ENCODE measurements around the gene PRSS38. TPM values are rescaled to one million over a fixed set of nuclear protein-coding genes. Genes with fewer than 3 reads are reported as not detected.

Gene PRSS38
- total RNA-seq, 2 donors from 2014 or later = not detected

DNA sequence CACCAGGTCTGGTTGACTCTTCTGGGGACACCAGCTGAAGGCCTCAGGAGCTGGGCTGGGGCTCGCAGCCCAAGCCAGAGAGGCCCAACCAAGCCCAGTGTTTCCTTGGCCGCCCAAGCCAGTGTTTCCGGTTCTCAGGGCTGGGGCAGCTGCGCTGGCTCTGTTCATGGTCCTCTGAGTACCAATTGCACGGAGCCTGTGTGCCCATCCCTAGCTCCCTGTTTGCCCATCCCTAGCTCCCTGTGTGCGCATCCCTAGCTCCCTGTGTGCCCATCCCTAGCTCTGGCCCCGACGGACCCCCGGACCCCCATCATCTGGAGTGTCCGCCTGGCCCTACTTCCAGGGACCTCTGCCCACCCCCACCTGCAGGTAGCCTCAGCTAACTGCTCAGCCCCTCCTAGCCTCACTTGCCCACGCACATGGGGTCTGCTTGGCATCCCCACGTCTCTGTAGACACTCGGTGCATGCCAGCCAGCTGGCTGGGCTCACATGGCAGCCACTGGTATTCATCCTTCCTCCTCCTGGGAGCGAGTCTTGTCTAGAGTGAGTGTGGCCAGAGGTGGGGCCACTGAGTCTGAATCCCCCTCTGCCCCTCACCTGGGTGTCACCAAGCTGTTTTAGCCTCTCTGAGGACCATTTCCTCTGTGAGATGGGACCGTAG is 68.3 kb downstream of the PRSS38 start:
- H3K36me3 Mint-ChIP-seq (ENCODE audit: low read depth) = no peaks in the 10 kb centered on the region
- DNase-seq (no peak), ATAC-seq (no peak)
- H3K9me3 ChIP-seq (ENCODE audit: control insufficient read depth, low read length, poor library complexity, severe bottlenecking) = no peaks in the 10 kb centered on the region
- H3K4me3 Mint-ChIP-seq = no peak overlapping the region
- H3K27ac Mint-ChIP-seq = no peak overlapping the region
- peaks cover 26% of the 10 kb centered on the region for H3K4me1 Mint-ChIP-seq
- H3K27me3 Mint-ChIP-seq = no peaks in the 10 kb centered on the region

DNA sequence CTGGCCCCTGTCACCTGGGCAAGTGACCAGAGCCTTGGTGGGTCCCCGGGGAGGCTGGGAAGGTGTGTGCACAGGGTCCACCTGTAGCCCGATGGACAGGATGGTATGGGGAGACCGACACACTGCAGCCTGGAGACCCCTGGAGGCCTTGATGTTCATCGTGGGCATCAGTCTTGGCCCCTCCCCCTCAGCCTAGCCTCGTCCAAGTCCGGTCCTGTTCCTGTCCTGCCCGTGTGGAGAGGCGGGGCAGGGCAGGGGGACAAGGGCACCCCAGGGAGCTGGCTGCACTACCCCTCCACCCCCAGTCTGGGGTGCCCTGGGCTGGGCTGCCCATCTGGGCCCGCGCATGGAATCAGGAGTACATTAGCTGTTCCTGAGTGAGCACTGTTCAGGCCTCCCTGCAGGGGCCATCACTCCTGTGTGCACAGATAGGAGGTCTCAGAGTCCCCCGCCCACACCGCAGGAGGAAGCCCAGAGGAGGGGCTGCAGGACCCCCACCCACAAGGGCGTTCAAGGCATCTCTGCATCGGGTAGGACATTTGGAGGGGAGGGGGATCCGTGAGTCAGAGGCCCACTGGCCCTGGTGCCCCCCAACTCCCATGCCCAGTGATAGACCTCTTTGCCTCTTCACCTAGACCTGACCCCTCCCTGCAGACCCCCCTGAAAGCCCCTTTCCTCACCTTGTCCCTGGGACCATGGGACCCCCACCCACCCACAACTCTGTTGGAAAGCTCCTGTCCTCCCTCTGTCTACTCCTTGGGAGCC is 69.1 kb downstream of the PRSS38 start:
- Mint-ChIP-seq H3K27ac (no peak overlapping the region), H3K36me3 (ENCODE audit: low read depth) (no peaks in the 10 kb centered on the region), H3K27me3 (no peaks in the 10 kb centered on the region), H3K4me1 (peaks cover 29% of the 10 kb centered on the region), H3K4me3 (peak overlapping the region; percentile 77)
- ATAC-seq (no peak), DNase-seq (peak in 2 of 3 donors; percentile 4 to 11)
- H3K9me3 ChIP-seq (ENCODE audit: control insufficient read depth, low read length, poor library complexity, severe bottlenecking) = no peaks in the 10 kb centered on the region

DNA sequence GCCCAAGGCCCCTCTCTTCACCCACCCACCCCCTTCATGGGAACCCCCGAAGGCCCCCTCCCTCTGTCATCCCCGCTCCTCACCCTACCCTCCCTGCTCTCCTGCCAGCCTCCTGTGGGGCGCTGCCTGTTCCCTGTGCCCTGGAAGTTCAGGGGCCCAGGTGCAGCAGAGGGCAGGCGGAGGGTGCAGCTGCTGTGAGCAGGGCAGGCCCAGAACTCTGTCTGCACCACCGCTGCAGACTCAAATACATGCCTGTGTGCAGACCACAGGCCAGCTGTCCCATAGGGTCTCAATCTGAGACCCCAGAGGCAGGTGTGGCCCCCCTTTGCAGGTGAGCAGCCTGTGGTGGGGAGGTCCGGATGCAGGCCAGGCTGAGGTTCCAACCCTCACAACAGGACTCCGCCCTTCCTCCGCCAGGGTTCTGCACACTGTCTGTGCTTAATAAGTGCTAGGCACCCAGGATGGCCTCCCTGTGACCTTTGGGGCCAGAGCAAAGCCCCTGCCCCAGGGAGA is 69.7 kb downstream of the PRSS38 start:
- H3K4me1 Mint-ChIP-seq = peaks cover 33% of the 10 kb centered on the region
- H3K27ac Mint-ChIP-seq = peak overlapping the region; percentile 39

GRCh38 chr1:227885648-227886502 is 70.4 kb downstream of the PRSS38 start:
- DNase-seq = peak in 1 of 3 donors; percentile 11
- H3K4me1 Mint-ChIP-seq = peaks cover 33% of the 10 kb centered on the region

More for the DNA sequence above, 69.7 kb downstream of the PRSS38 start:
- ATAC-seq = peak; percentile 61
- no peaks in the 10 kb centered on the region for H3K9me3 ChIP-seq (ENCODE audit: control insufficient read depth, low read length, poor library complexity, severe bottlenecking)
- Mint-ChIP-seq H3K27me3 (no peaks in the 10 kb centered on the region), H3K36me3 (ENCODE audit: low read depth) (no peaks in the 10 kb centered on the region), H3K4me3 (peak overlapping the region; percentile 77)
- DNase-seq = peak in 2 of 3 donors; percentile 8 to 14

GRCh38 chr1:227886503-227886961 is 71.1 kb downstream of the PRSS38 start:
- no peak for ATAC-seq
- Mint-ChIP-seq H3K27ac (no peak overlapping the region), H3K27me3 (no peaks in the 10 kb centered on the region), H3K4me1 (peaks cover 33% of the 10 kb centered on the region), H3K4me3 (peak overlapping the region; percentile 49), H3K36me3 (ENCODE audit: low read depth) (no peaks in the 10 kb centered on the region)
- no peaks in the 10 kb centered on the region for H3K9me3 ChIP-seq (ENCODE audit: control insufficient read depth, low read length, poor library complexity, severe bottlenecking)
- DNase-seq = peak in 1 of 3 donors; percentile 8

More at GRCh38 chr1:227885648-227886502, 70.4 kb downstream of the PRSS38 start:
- Mint-ChIP-seq H3K27ac (peak overlapping the region; percentile 39), H3K4me3 (peak overlapping the region; percentile 77), H3K36me3 (ENCODE audit: low read depth) (no peaks in the 10 kb centered on the region), H3K27me3 (no peaks in the 10 kb centered on the region)
- no peaks in the 10 kb centered on the region for H3K9me3 ChIP-seq (ENCODE audit: control insufficient read depth, low read length, poor library complexity, severe bottlenecking)
- ATAC-seq = peak; percentile 3

- Mint-ChIP-seq H3K4me3 (peak overlapping the region; percentile 49), H3K27ac (peak overlapping the region; percentile 69), H3K27me3 (no peaks in the 10 kb centered on the region), H3K4me1 (peaks cover 32% of the 10 kb centered on the region), H3K36me3 (ENCODE audit: low read depth) (no peaks in the 10 kb centered on the region)
- no peaks in the 10 kb centered on the region for H3K9me3 ChIP-seq (ENCODE audit: control insufficient read depth, low read length, poor library complexity, severe bottlenecking)
- peak; percentile 29 for ATAC-seq
- DNase-seq = peak in 2 of 3 donors; percentile 26 to 28
Measured at GRCh38 chr1:227886993-227887696, 71.7 kb downstream of the PRSS38 start.

DNA sequence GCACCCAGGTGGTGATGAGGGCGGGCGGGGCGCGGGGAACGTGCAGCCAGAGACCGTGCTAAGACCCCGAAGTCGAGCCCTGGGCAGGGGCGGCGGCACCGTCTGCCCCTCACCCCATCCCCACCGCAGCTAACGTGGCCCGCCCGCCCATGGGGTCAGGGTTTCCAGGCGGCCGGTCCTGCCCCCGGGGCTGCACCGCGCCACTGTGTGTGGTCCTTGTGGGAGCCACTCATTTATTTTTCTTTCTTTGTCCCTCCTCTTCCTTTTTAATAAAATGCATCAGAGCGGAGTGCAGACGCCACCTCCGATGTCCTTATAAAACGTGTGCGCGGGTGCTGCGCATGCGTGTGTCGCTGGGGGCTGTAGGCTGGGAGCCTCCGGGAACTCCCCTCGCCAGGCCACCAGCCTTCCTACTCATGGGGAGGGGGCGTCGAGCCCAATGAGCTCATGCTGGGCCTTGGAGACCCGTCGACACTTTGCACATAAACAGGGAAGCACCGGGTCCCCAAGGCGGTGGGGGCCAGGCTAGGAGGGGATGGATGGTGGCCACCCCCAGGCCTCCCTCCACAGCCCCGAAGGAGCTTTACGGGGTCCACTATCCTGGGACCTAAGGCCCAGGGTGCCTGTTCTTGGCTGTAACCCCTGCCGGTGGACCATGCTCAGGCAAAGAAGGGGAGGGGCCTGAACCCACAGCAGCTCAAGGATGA is 72.4 kb downstream of the PRSS38 start:
- DNase-seq (peak in 1 of 3 donors; percentile 18), ATAC-seq (no peak)
- H3K4me1 Mint-ChIP-seq = peaks cover 29% of the 10 kb centered on the region
- H3K36me3 Mint-ChIP-seq (ENCODE audit: low read depth) = no peaks in the 10 kb centered on the region
- H3K27me3 Mint-ChIP-seq = no peaks in the 10 kb centered on the region
- no peaks in the 10 kb centered on the region for H3K9me3 ChIP-seq (ENCODE audit: control insufficient read depth, low read length, poor library complexity, severe bottlenecking)
- H3K4me3 Mint-ChIP-seq = peak overlapping the region; percentile 87
- peak overlapping the region; percentile 69 for H3K27ac Mint-ChIP-seq

GRCh38 chr1:227888404-227889046 is 73.0 kb downstream of the PRSS38 start:
- no peaks in the 10 kb centered on the region for H3K9me3 ChIP-seq (ENCODE audit: control insufficient read depth, low read length, poor library complexity, severe bottlenecking)
- ATAC-seq (no peak), DNase-seq (peak in 1 of 3 donors; percentile 9)
- Mint-ChIP-seq H3K4me1 (peaks cover 28% of the 10 kb centered on the region), H3K27me3 (no peaks in the 10 kb centered on the region), H3K36me3 (ENCODE audit: low read depth) (no peaks in the 10 kb centered on the region), H3K27ac (peak overlapping the region; percentile 69), H3K4me3 (peak overlapping the region; percentile 52)

- Mint-ChIP-seq H3K4me3 (peak overlapping the region; percentile 52), H3K36me3 (ENCODE audit: low read depth) (no peaks in the 10 kb centered on the region), H3K27me3 (no peaks in the 10 kb centered on the region), H3K4me1 (peaks cover 27% of the 10 kb centered on the region), H3K27ac (no peak overlapping the region)
- ATAC-seq (no peak), DNase-seq (peak in 1 of 3 donors; percentile 1)
- no peaks in the 10 kb centered on the region for H3K9me3 ChIP-seq (ENCODE audit: control insufficient read depth, low read length, poor library complexity, severe bottlenecking)
Measured at GRCh38 chr1:227889047-227889862, 73.8 kb downstream of the PRSS38 start.

- Mint-ChIP-seq H3K4me1 (peaks cover 23% of the 10 kb centered on the region), H3K27ac (no peak overlapping the region), H3K4me3 (no peak overlapping the region), H3K27me3 (no peaks in the 10 kb centered on the region), H3K36me3 (ENCODE audit: low read depth) (no peaks in the 10 kb centered on the region)
- no peaks in the 10 kb centered on the region for H3K9me3 ChIP-seq (ENCODE audit: control insufficient read depth, low read length, poor library complexity, severe bottlenecking)
- no peak for ATAC-seq
- peak in 2 of 3 donors; percentile 1 to 8 for DNase-seq
Measured at GRCh38 chr1:227889863-227890405, 74.5 kb downstream of the PRSS38 start.
